Ectodermal cell (in vitro differentiated cells): Measurements from ENCODE around the gene ELMO2.

Source experiments
- H3K27ac ChIP-seq: 2 replicates; pipeline ENCODE4 v1.7.0; 2013; ENCODE audit warnings: mild to moderate bottlenecking, low read depth, low read length; ENCODE audit not compliant: insufficient read depth, poor library complexity, severe bottlenecking
- H3K27me3 ChIP-seq: 2 replicates; pipeline ENCODE4 v1.7.0; 2013; ENCODE audit warnings: mild to moderate bottlenecking, low read length; ENCODE audit not compliant: insufficient read depth, control insufficient read depth, poor library complexity, severe bottlenecking
- H3K36me3 ChIP-seq: one replicate; pipeline ENCODE4 v1.7.0; 2013; ENCODE audit warnings: low read length; ENCODE audit not compliant: control insufficient read depth, insufficient read depth
- H3K4me1 ChIP-seq: one replicate; pipeline ENCODE4 v1.7.0; 2013; ENCODE audit warnings: low read length; ENCODE audit not compliant: control insufficient read depth, insufficient read depth
- H3K4me3 ChIP-seq: 2 replicates; pipeline ENCODE4 v1.7.0; 2013; ENCODE audit warnings: low read depth, low read length, control low read depth; ENCODE audit not compliant: insufficient read depth
- H3K9me3 ChIP-seq: 2 replicates; pipeline ENCODE4 v1.7.0; 2013; ENCODE audit warnings: mild to moderate bottlenecking, low read length, moderate library complexity; ENCODE audit not compliant: control insufficient read depth
- WGBS, 2 experiments: methylation state at CpG; one replicate each; pipeline ENCODE4 v1.1.7; 2013; ENCODE audit warnings: missing lambda C conversion rate in 2 of 2; 5-methylcytosine and 5-hydroxymethylcytosine counted together

The ELMO2 gene

GRCh38 chr20:46333161-46333991 is 73.0 kb downstream of the ELMO2 start:
- no peak overlapping the region for H3K4me3 ChIP-seq
- no peak overlapping the region for H3K27ac ChIP-seq
- WGBS, 2 experiments = 89 to 91% methylated on average over 7 to 8 of the region's 8 CpGs
- H3K27me3 ChIP-seq = peaks cover 4% of the 10 kb centered on the region
- H3K9me3 ChIP-seq = no peaks in the 10 kb centered on the region
- H3K4me1 ChIP-seq = peaks cover 33% of the 10 kb centered on the region
- H3K36me3 ChIP-seq = no peaks in the 10 kb centered on the region

GRCh38 chr20:46332373-46333160 is 73.8 kb downstream of the ELMO2 start:
- Histone ChIP-seq H3K36me3 (no peaks in the 10 kb centered on the region), H3K9me3 (no peaks in the 10 kb centered on the region), H3K4me1 (peaks cover 37% of the 10 kb centered on the region), H3K27me3 (peaks cover 4% of the 10 kb centered on the region), H3K27ac (no peak overlapping the region), H3K4me3 (no peak overlapping the region)
- 63% methylated on average over 12 of the region's 12 CpGs for WGBS, 2 experiments

GRCh38 chr20:46331611-46332361 is 74.6 kb downstream of the ELMO2 start:
- Histone ChIP-seq H3K9me3 (no peaks in the 10 kb centered on the region), H3K27ac (no peak overlapping the region), H3K27me3 (peaks cover 4% of the 10 kb centered on the region), H3K4me1 (peaks cover 37% of the 10 kb centered on the region), H3K4me3 (no peak overlapping the region), H3K36me3 (no peaks in the 10 kb centered on the region)
- 77 to 79% methylated on average over 12 to 13 of the region's 13 CpGs for WGBS, 2 experiments

- Histone ChIP-seq H3K4me1 (peaks cover 37% of the 10 kb centered on the region), H3K36me3 (no peaks in the 10 kb centered on the region), H3K27ac (no peak overlapping the region), H3K27me3 (peaks cover 4% of the 10 kb centered on the region), H3K4me3 (no peak overlapping the region), H3K9me3 (no peaks in the 10 kb centered on the region)
- 88% methylated on average over 13 of the region's 13 CpGs for WGBS, 2 experiments
Measured at GRCh38 chr20:46330831-46331371, 75.5 kb downstream of the ELMO2 start.

- Histone ChIP-seq H3K4me1 (peaks cover 37% of the 10 kb centered on the region), H3K36me3 (no peaks in the 10 kb centered on the region), H3K4me3 (no peak overlapping the region), H3K27me3 (peaks cover under 1% of the 10 kb centered on the region), H3K9me3 (no peaks in the 10 kb centered on the region), H3K27ac (no peak overlapping the region)
- WGBS, 2 experiments = 86 to 89% methylated on average over 13 of the region's 13 CpGs
Measured at GRCh38 chr20:46330072-46330763, 76.2 kb downstream of the ELMO2 start.

- H3K4me3 ChIP-seq = no peak overlapping the region
- no peak overlapping the region for H3K27ac ChIP-seq
- 63% methylated on average over 16 of the region's 16 CpGs for WGBS, 2 experiments
- H3K36me3 ChIP-seq = no peaks in the 10 kb centered on the region
- no peaks in the 10 kb centered on the region for H3K27me3 ChIP-seq
- H3K4me1 ChIP-seq = peaks cover 25% of the 10 kb centered on the region
- H3K9me3 ChIP-seq = no peaks in the 10 kb centered on the region
Measured at GRCh38 chr20:46328200-46328882, 78.1 kb downstream of the ELMO2 start.

GRCh38 chr20:46327557-46327956 is 78.9 kb downstream of the ELMO2 start:
- Histone ChIP-seq H3K27ac (no peak overlapping the region), H3K36me3 (no peaks in the 10 kb centered on the region), H3K27me3 (no peaks in the 10 kb centered on the region), H3K4me1 (peaks cover 17% of the 10 kb centered on the region), H3K9me3 (no peaks in the 10 kb centered on the region), H3K4me3 (no peak overlapping the region)
- WGBS, 2 experiments = 93 to 95% methylated on average over 6 of the region's 6 CpGs

- no peaks in the 10 kb centered on the region for H3K27me3 ChIP-seq
- no peak overlapping the region for H3K27ac ChIP-seq
- H3K4me1 ChIP-seq = peaks cover 12% of the 10 kb centered on the region
- H3K36me3 ChIP-seq = no peaks in the 10 kb centered on the region
- no peak overlapping the region for H3K4me3 ChIP-seq
- no peaks in the 10 kb centered on the region for H3K9me3 ChIP-seq
- 73 to 96% methylated on average over 1 of the region's 1 CpG for WGBS, 2 experiments
Measured at GRCh38 chr20:46325789-46326188, 80.6 kb downstream of the ELMO2 start.
